GM12873 (cell line): Measurements from ENCODE around the gene THEM4.

Experiments
- CTCF ChIP-seq: IDR thresholded peaks from 2 replicates; pipeline ENCODE4 v1.5.1; 2012; ENCODE audit warnings: low read depth, mild to moderate bottlenecking, moderate library complexity, low read length, control low read depth; ENCODE audit not compliant: insufficient read depth; ENCODE audit errors: missing control alignments

The THEM4 gene

GRCh38 chr1:151885479-151885878, 23.8 kb downstream of the THEM4 start:
- no peak for TF ChIP-seq CTCF

DNA sequence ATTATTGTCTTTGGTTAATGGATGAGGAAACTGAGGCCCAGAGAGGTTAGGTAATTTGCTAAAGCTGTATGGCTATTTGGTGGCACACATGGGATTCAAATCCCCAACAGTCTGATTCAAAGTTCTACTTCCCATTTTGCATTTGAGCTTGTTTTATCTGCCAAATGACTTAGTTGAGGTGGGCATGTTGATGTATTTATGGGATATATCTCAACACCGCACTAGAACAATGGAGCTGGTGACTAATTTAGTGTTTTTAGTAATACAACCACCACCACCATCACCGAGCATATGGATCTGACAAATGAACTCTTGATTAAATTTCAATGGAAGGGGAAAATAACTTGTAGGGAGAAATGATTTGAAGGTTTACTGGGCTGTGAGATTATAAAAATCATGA, 26.8 kb downstream of the THEM4 start:
- no peak for TF ChIP-seq CTCF

- no peak for TF ChIP-seq CTCF
Observed at GRCh38 chr1:151881479-151881878, 27.8 kb downstream of the THEM4 start.

DNA sequence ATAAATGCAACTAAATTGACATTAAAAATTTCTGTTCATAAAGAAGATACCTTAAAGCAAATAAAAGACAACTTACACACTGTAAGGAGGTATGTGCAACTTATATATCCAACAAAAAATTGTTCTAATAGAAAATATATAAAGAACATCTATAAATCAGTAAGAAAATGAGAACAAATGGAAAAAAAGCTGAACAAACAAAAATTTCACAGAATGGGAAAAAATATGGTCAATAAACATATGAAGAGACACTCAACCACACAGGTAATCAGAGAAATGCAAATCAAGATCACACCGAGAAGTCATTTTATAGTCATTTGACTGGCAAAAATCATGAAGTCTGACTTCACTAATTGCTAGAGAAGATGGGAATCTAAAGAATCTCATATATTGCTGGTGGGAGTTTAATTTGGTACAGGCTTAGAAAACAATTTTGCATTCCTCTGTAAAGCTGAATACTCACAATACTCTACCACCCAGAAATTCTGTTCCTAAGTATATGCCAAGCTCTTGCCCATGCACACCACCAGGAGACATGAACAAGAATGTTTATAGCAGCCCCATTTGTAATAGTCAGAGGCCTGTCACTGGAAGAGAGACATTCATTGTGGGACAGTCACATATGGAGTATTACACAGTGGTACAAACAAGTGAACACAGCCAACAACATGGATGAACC, 33.8 kb downstream of the THEM4 start:
- TF ChIP-seq CTCF, result no peak

DNA sequence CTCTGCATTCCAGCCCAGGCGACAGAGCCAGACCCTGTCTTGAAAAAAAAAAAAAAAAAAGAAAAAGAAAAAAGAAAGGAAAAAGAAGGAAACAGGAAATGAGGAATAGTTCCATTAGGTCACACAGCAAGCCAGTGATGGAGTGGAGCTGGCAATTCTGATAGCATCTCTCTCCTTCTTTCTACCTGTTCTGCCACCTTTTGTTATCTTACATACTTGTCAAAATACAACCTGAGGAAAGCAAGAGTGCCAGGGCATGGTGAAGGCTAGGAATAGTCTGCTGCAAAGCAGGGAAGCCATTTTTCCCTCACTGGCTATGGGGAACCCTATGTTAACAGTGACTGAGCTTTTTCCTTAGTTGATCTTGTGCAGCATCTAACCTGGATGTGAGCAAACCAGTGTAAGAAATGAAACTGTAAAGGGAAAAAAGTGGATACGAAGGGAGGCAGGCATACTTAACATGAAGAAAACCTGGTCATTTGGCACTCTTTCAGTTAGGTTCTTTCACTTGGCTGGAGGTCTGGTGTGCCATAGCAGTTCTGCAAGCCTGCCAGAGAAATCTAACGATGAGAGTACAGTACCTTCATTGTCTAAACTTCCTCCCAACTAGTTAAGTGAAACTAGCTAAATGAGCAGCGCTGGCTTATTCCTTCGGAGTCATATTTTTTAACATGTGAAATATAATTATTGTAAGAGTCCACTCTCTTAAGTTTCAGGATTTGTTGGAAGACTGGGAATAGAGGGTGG, 37.9 kb downstream of the THEM4 start:
- no peak for TF ChIP-seq CTCF

- TF ChIP-seq CTCF, result no peak
Observed at GRCh38 chr1:151868486-151868885, 40.8 kb downstream of the THEM4 start.

DNA sequence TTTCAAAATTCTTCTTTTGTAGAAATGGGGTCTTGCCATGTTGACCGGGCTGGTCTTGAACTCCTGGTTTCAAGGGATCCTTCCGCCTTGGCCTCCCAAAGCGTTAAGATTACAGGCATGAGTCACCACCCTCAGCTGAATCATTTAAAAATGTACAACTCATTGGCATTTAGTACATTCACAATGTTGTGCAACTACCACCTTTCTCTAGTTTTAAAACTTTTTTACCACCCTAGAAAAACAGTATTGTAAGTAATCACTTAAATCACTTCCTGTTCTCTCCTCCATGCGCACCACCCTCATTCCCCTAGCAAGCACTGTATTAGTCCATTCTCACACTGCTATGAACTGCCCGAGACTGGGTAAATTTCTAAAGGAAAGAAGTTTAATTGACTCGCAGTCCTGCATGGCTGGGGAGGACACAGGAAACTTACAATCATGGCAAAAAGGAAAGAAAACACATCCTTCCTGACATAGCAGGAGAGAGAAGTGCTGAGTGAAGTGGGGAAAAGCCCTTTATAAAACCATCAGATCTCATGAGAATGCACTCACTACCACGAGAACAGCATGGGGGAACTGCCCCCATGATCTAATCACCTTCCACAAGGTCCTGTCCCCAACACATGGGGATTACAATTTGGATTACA, 41.4 kb downstream of the THEM4 start:
- TF ChIP-seq CTCF, result no peak
